ENCODE measurements around the gene CCR6. TPM values are rescaled to one million over a fixed set of nuclear protein-coding genes. Genes with fewer than 3 reads are reported as not detected.

The CCR6 gene
- total and polyA plus RNA-seq, 2 donors (not counting 3 experiments of a cell fraction or from before 2014, with no cell fraction given), result not detected

GRCh38 chr6:167096991-167097390 is 25.9 kb upstream of the CCR6 start:
- POLR2A ChIA-PET, result no interaction called here
- CTCF ChIA-PET, result no interaction called here

More at GRCh38 chr6:167096991-167097390, 25.9 kb upstream of the CCR6 start:
- H3K4me2 ChIP-seq (ENCODE audit: insufficient read depth, low read length), result no peak overlapping the region
- no peak overlapping the region for H3K4me3 ChIP-seq (replicated peaks in 1 of 3; ENCODE audit: insufficient read depth in 1 of 3, low read depth in 1 of 3, low read length in 3 of 3)
- H3K9me3 ChIP-seq (replicated peaks; ENCODE audit: control insufficient read depth, insufficient read depth, low read length), result no peaks in the 10 kb centered on the region
- intact Hi-C loops (cut with micrococcal nuclease), result no loop called here
- H3K27ac ChIP-seq (ENCODE audit: insufficient read depth, low read depth, low read length), result no peak overlapping the region
- H2AFZ ChIP-seq (ENCODE audit: low read depth, low read length), result no peak overlapping the region
- FAIRE-seq (no peak), DNase-seq (ENCODE audit: low read depth, low spot score) (no peak)
- dilution Hi-C loops (cut with MboI; ENCODE audit: extremely low pct_ligation_motif_present, low sequenced_read_pairs), result no loop called here
- H3K9ac ChIP-seq (replicated peaks; ENCODE audit: extremely low read depth, insufficient read depth, low read length), result no peak overlapping the region
- no peaks in the 10 kb centered on the region for H4K20me1 ChIP-seq (replicated peaks; ENCODE audit: control insufficient read depth, extremely low read depth, insufficient read depth, low read length)
- no TSS peak for BruUV-seq (replicated peaks)
- no peaks in the 10 kb centered on the region for H3K4me1 ChIP-seq (ENCODE audit: control insufficient read depth, extremely low read depth, insufficient read depth, low read length)
- H3K27me3 ChIP-seq (ENCODE audit: control insufficient read depth in 2 of 2, insufficient read depth in 2 of 2, low read length in 2 of 2), result no peaks in the 10 kb centered on the region
- H3K9me1 ChIP-seq (replicated peaks; ENCODE audit: control insufficient read depth, extremely low read depth, insufficient read depth, low read length), result no peaks in the 10 kb centered on the region
- no peak for TF ChIP-seq MYC (IDR thresholded peaks at IDR 0.05; ENCODE audit: low read depth, low read length)
- TF ChIP-seq POLR2AphosphoS5 (IDR thresholded peaks at IDR 0.05; ENCODE audit: insufficient read depth, low read depth, low read length), result no peak
- no peak for TF ChIP-seq MAX (IDR thresholded peaks at IDR 0.05; ENCODE audit: insufficient read depth, insufficient read length)
- TF ChIP-seq FOS (IDR thresholded peaks at IDR 0.05; ENCODE audit: borderline replicate concordance, insufficient read depth, low read length), result no peak
- TF ChIP-seq POLR2A (IDR thresholded peaks at IDR 0.05; ENCODE audit: low read depth, low read length), result no peak
- no peak for TF ChIP-seq JUN (IDR thresholded peaks at IDR 0.05; ENCODE audit: borderline replicate concordance, insufficient read depth, insufficient read length, low read depth)
- TF ChIP-seq GATA2 (IDR thresholded peaks at IDR 0.05; ENCODE audit: insufficient read depth, insufficient read length, low read depth, low read length), result no peak
- no peak for TF ChIP-seq CTCF (IDR thresholded peaks at IDR 0.05; ENCODE audit: extremely low read depth in 1 of 2, insufficient read depth in 1 of 2, low read depth in 1 of 2, low read length in 2 of 2)
- no peak for TF ChIP-seq EZH2 (IDR thresholded peaks at IDR 0.05; ENCODE audit: borderline replicate concordance, low read depth, low read length, severe bottlenecking)
- no peaks in the 10 kb centered on the region for H3K79me2 ChIP-seq (ENCODE audit: control insufficient read depth, insufficient read depth, low read length)
- no peaks in the 10 kb centered on the region for H3K36me3 ChIP-seq (ENCODE audit: control insufficient read depth in 2 of 2, extremely low read depth in 1 of 2, insufficient read depth in 2 of 2, low read length in 2 of 2)

Data from endothelial cell of umbilical vein (primary cell).